NB4 (cell line): ENCODE results near the gene ALB.

Source experiments
- DNase-seq: peaks from one replicate; pipeline ENCODE4 v3.0.0; 2010; ENCODE audit warnings: low read depth
- H3K4me3 ChIP-seq: one replicate; pipeline ENCODE4 v1.5.1; 2011; ENCODE audit warnings: mild to moderate bottlenecking, low read depth, low read length, moderate library complexity
- CTCF ChIP-seq: IDR thresholded peaks from one replicate; pipeline ENCODE4 v1.5.1; 2012; ENCODE audit warnings: low read depth, low read length
- MAX ChIP-seq: IDR thresholded peaks from 2 replicates; pipeline ENCODE4 v1.6.1; 2011; ENCODE audit warnings: low read depth, low read length
- MYC ChIP-seq: IDR thresholded peaks from 2 replicates; pipeline ENCODE4 v1.6.1; 2011; ENCODE audit warnings: low read depth, low read length
- POLR2A ChIP-seq: IDR thresholded peaks from 2 replicates; pipeline ENCODE4 v1.6.1; 2011; ENCODE audit warnings: mild to moderate bottlenecking; ENCODE audit not compliant: insufficient read length; ENCODE audit errors: extremely low read depth

ALB gene

DNA sequence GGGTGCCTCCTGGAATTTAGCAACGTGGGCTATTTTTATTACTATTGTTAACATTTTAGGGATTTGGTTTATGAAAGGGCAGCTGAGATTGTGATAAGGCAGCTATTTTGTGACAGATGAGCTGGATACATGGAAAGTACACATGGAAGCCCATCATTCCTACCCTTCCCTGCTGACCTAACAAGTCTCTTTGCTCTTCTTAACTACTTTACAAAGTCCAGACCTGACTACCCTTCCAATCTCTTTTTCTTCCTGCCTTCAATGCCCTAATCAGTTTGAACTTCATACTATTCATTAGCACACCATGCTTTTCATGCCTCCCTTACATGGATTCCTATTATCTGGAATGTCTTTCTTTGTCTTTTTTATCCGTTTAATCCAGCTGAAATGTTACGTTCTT lies 22.6 kb downstream of the ALB start:
- DNase-seq = no peak
- H3K4me3 ChIP-seq = no peak overlapping the region
- TF ChIP-seq MYC (no peak), POLR2A (no peak), MAX (no peak), CTCF (no peak)

GRCh38 chr4:73429118-73429517 lies 25.0 kb downstream of the ALB start:
- H3K4me3 ChIP-seq = no peak overlapping the region
- no peak for DNase-seq
- TF ChIP-seq CTCF (no peak), MYC (no peak), MAX (no peak), POLR2A (no peak)

DNA sequence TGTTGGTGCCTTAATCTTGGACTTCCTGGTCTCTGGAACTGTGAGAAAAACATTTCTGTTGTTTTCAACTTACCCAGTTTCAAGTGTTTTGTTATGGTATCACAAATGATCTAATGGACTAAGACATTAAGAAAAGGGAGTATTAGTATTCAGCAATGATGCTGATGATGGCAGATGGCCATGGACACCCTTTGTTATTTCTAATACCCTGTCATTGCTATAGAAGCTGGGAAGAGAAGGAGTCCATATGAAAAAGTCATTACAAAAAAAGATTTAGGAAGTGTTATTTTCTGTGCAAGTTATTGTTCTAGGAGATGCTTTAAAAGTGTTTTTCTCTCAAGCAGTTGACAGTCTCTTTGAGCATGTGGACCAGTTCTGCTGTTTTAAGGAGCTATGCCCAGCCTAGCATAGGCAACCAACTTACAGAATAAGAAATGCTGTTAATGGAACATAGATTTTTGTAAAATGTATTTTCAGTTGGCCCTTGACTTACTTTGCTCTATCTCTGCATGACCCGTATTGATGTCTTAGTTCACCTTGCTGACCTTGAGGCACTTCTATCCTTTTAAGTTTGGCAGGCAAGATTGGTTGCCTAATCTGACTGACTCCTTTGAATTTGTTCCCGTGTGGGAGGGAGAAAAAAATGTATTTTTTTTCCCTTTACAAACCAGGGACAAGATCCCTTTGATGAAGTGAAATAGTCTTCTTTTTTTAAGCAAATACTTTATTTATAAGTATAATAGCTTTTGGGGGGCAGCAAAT lies 25.9 kb downstream of the ALB start:
- TF ChIP-seq POLR2A (no peak), MAX (no peak), MYC (no peak), CTCF (no peak)
- DNase-seq = no peak
- no peak overlapping the region for H3K4me3 ChIP-seq

DNA sequence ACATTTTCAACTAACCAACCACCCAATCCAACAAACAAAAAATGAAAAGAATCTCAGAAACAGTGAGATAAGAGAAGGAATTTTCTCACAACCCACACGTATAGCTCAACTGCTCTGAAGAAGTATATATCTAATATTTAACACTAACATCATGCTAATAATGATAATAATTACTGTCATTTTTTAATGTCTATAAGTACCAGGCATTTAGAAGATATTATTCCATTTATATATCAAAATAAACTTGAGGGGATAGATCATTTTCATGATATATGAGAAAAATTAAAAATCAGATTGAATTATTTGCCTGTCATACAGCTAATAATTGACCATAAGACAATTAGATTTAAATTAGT lies 27.7 kb downstream of the ALB start:
- no peak for DNase-seq
- TF ChIP-seq CTCF = no peak
- no peak for TF ChIP-seq MYC
- TF ChIP-seq POLR2A = no peak
- TF ChIP-seq MAX = no peak
- H3K4me3 ChIP-seq = no peak overlapping the region

DNA sequence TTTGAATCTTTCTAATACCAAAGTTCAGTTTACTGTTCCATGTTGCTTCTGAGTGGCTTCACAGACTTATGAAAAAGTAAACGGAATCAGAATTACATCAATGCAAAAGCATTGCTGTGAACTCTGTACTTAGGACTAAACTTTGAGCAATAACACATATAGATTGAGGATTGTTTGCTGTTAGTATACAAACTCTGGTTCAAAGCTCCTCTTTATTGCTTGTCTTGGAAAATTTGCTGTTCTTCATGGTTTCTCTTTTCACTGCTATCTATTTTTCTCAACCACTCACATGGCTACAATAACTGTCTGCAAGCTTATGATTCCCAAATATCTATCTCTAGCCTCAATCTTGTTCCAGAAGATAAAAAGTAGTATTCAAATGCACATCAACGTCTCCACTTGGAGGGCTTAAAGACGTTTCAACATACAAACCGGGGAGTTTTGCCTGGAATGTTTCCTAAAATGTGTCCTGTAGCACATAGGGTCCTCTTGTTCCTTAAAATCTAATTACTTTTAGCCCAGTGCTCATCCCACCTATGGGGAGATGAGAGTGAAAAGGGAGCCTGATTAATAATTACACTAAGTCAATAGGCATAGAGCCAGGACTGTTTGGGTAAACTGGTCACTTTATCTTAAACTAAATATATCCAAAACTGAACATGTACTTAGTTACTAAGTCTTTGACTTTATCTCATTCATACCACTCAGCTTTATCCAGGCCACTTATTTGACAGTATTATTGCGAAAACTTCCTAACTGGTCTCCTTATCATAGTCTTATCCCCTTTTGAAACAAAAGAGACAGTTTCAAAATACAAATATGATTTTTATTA lies 28.3 kb downstream of the ALB start:
- TF ChIP-seq MAX (no peak), MYC (no peak), POLR2A (no peak), CTCF (no peak)
- no peak overlapping the region for H3K4me3 ChIP-seq
- no peak for DNase-seq
